ENCODE data around the gene ITPA.

The ITPA gene

DNA sequence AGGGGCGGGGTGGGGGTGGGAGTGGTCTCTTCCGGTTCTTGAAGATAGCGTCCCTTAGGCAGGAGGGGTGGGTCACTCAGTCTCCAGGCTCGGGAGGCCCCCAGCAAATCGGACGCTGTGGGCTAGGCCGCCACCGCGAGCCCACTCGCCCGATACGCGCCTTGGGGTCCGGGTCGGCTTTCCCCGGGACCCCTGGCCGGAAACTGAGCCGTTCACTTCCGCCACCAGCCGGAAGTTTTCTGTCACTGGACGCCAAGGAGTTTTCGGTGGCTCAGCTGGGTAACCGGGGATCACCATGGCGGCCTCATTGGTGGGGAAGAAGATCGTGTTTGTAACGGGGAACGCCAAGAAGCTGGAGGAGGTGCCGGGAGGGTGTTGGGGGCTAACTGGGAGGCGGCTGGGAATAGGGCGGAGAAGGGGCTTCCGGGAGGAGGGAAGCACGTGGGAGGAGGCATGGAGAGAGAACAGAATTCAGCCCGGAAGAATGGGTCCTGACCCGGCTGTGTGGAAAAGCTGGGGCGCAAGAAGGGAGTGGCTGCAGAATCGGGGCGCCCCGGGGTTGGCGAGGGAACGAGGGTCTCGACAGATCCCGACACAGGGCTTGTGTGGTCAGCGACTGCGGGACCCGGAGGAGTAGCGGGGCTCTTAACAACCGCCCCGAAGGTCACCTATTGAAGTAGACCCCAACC lies at the start of gene ITPA:
Gene ITPA (plus strand): TSS at position 242 of the 689 bp plus-strand sequence. CDS start 54 bp downstream, at position 296.
- peak; percentile 86 for DNase-seq

DNA sequence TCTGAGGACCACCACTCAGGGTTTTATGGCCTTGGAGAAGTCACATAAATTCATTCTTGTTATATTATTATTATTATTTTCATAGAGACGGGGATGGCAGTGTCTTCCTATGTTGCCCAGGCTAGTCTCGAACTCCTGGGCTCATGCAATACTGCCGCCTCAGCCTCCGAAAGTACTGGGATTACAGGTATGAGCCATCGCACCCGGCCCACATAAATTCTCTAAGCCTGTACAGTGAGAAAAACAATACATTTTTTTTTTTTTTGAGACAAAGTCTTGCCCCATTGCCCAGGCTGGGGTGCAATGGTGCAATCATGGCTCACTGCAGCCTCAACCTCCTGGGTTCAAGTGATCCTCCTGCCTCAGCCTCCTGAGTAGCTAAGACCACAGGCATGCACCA lies 48.9 kb upstream of the ITPA start:
- DNase-seq, result no peak

DNA sequence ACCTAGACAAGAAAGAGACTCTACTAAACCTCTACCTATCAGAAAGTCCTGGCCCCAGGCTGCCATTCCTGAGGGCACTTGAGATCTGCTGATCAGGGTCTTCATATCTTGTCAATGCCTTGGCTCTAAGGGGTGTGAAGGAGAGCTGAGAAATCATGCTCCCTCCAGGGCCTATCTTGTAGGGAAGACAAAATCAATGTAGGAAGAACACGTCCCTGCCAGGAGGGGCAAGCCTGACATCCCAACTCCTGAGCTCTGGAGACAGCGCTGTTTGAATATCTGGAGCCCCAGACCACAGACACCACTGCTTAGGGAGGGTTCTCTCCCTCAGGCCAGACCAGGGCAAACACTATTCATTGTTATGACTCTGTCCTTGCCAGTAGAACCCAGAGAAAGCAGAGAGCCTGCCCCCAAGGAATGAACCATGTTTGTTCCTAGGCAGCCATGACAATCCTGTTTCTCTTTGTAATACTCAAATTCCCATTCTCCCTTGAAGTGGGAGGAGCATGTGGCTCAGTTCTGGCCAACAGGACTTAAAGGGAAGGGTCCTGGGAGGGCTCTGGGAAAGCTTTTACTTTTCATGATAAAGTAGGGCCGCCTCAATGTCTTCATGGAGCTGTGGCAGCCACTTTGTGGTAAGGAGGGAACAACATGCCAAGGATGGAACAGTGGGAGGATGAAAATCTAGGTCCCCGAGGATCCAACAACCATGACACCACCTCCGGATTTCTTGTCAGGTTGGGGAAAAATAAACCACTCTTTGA lies 47.8 kb upstream of the ITPA start:
- DNase-seq, result no peak

DNA sequence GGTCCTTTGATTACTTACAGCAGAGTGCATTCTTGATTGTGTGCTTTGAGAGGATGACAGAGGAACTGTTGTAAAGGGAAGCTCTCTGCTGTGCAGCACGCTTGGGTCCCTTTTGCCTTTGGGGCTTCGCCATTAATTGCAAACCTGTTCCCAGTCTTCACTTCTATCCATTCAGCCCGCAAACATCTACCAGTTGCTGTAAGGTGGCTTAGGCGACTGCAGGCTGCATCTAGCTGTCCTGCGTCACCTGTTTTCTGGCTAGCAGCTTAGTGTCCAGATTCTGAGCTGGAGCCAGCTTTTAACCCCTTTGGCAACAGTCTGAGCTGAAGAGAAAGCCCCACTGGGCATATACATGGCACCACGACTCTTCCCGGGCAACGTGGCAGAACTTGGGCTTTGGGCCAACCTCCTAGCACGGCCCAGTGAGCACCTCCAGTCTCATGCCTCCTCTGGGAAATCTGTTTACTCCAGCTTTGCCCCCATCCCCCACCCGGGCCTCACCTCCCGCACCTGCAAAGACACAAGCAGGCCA lies 47.2 kb upstream of the ITPA start:
- no peak for DNase-seq

DNA sequence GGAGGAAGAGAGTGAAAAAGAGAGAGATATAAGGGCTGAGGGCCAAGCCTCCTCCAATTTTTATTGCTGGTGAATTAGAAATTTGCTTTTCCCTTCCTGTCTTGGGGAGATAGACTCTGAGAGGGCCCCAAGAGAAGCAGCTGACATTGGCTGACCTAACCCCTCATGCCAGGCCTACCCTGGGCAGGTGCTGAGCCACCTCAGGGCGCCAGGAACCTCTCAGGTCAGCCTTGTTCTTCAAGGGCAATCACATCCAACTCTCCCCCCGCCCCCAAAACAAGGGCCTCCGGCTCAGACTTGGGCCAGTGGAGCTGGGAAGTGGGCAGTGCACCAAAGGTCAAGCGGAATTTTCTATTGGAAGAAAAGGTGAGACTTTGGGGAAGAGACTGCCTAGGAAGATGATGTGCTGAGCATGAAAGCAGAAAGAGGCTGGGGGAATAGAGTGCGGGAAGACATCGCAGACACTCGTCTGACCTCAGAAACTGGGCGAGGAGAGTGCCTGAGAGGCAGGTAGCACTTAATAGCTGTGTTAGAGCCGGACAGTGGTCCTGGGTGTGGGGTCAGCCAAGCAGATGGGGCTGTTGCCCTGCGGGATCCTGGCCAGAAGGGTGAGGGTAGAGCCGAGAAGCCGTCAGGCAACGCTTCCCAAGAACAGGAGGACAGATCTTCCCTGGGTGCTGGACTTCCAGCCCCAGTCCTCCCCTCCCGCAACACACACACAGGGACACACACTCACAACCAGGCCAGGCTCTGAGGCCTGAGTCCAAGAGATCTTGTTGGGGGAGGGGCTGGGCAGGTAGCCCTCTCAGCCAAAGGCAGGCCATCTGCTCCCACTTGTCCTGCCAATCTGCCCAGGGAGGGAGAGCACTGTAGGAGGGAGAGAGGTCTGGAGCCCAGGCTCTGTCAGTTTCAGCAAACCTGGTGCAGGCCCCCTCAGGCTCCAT lies 45.9 kb upstream of the ITPA start:
- DNase-seq, result no peak

DNA sequence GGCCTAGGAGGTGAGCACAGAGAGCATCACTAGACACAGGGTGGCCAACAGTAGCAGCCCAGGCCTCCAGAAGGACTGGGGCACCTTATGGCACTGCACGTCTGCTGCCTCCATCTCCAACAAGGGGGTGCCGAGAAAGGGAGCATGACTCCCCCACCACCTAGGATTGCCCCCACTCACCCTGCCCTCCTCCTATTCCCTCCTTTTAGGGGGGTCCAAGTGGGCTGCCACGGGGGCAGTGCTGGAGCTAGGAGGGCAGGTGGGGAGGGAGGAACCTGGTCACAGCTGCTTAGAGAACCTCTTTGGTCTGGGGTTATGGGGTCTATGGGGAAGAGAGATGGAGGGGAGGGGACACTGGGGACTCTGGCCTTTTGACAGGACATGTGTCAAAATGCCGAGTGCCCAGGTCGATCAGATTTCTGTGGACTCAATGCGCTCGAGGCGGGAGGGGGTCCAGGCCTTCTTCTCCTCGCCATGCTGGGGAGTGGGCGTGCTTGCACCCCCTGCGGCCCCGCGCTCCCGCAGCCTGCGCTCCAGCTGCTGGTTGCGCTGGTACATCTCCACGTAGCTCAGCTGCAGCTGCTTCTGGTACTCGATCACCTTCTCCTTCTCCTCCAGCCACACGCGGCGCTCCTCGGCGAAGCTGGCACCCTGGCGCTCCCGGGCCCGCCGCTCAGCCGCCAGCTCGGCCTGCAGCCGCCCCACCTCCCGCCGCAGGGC lies 45.1 kb upstream of the ITPA start:
- no peak for DNase-seq

DNA sequence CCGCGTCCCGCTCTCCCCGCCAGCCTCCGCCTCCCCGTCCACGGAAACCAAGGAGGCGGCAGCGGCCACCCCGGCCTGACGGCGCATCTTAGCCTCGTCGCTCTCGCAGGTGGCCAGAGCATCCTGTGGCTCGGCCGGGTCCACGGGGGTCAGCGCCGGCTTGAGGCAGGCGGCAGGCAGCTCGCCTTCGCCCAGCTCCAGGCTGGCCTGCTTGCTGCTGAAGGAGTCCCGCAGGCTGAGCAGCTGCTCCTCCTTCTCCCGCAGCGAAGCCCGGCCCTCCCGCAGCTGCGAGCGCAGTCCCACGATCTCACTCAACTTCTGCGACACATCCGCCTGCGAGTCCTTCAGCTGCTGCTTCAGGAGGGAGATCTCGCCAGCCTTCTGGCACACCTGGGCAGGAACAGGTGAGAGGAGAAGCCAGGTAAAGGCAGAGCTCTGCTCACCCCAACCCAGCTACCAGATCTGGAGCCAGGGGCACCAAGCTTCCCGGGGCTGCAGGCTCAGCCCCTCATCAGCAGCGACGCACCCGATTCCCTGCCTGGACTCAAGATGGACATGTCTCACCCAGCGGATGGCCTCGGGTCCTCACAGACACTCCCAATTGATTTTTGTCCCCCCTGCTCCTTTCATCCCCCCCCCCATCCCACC lies 44.4 kb upstream of the ITPA start:
- no peak for DNase-seq

DNA sequence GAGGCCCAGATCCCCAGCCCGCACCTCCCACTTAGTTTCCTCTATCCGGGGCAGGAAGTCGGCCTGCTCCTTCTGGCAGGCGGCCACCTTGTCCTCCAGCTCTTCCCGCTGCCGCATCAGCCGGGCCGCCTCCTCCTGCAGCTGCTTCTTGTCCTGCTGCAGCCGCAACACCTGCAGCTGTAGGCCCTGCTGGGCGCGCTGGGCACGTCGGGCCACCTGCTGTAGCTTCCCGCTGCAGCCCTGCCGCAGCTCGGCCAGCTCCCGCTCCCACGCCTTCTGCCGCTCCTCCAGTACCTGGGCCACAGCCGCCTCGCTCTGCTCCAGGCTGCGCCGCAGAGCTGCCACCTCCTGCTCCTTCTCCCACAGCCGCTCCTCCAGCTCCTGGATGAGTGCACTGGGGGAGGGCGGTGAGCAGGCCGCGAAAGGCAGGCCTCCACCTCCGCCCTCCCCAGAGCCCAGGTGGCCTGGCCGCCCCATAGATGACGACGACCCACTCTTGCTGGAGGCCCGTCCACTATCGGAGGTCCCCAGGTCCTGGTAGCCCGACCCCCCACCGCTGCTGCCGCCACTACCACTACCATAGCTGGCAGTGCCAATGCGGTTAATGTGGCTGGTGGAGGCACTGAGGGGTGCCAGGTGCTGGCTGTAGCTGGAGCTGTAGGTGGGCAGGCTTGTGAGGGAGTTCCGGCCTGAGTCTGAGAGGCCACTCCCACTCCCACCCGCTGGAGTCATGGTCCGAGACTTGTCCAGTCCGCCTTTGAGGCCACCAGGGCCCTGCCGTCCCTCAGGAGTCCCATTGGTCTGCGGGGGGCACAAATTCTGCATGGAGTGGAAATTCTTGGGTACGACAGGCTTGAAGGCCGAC lies 43.6 kb upstream of the ITPA start:
- DNase-seq, result peak; percentile 42

DNA sequence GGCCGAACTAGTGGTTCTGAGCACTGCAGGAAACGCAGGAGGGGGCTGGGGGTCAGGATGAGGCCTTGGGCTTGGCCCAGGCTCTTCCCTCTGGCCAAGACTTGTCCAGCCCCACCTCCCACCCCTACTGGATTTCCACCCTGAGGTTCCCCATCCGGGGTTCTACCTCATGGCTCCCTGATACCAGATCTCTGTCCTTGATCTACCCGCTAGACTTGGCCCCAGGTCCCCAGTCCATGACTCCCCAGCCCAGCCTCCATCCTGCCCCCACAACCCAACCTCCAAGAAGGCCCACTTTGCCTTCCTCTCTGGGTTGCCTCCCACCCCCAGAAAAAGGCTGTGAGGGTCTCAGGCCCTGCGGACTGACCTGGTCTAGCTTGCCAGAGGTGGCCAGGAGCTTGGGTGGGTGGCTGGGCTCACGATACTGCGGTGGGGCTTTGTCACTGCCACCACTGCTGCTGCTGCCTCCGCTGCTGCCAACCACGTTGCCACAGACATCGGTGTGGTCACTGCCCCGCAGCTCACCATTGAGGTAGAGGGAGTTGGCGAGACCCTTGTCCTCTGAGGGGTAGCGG lies 42.9 kb upstream of the ITPA start:
- DNase-seq, result no peak

DNA sequence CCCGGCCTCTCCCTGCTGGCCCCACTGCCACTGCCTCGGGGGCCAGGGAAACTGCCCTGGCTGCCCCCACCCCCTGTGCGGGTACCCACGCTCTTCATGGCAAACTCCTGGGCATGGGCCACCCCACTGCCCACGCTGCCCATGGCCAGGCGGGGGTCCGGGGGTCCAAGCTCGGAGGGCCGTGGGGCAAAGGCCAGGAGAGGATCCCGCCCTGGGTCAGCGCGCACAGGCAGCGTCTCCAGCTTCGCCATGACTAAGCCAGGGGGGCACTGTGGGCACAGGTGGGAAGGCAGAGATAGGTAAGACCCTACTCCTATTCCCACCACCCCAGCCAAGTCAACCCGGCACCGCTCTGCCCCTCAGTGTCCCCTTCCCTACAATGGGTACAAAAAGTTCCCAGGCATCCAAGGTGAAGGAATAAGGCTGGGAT lies 42.4 kb upstream of the ITPA start:
- DNase-seq, result no peak

DNA sequence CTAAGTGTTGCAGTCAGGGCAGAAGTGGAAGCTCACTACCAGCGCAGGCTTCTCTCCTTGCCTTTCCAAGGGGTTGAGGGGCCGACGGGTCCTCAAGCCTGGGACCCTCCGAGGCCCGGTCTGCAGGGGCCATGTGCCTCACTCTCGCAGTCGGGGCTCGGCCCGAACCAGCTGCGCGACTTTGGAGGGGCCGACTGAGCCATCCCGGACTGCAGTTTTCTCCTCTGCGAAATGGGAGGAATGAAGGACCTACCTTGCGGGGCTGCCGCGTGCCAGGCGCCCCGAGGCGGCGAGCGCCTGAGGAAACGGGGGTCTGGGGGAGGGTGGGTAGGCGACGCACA lies 41.6 kb upstream of the ITPA start:
- no peak for DNase-seq

DNA sequence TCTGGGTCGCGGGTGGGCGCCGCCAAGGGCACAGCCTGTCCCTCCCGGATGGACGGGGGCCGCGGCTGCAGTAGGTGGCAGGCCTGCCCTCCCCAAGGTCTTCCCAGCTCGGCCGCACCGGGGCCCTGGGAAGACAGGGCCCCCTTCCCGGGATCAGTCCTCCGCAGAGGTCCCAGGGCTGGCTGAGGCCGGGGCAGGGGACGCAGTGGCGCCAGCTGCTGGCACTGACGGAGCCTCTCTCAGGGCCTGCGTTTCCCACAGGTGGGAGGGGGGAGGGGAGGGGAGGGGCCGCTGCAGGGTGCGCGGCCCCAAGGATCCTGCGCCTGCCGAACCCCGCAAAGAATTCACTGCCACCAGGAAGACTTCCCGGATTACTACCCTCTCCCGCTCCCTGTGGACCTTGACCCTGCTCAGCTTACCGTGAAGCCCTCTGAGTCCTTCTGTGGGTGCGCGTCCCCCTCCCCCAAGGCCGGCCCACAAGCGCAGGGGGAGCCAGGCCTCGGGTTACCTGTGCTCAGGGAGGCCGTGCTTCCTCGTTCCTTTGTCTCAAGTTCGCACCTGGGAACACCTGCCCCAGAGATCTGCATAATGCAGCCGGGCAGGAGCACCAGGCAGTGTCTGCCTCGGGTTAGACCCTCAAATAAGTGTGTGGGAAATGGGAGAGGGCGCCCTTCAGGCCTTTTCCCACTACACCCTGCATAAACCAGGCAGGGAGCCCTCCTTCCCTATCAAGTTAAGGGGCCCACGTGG lies 41.0 kb upstream of the ITPA start:
- DNase-seq, result peak; percentile 26

DNA sequence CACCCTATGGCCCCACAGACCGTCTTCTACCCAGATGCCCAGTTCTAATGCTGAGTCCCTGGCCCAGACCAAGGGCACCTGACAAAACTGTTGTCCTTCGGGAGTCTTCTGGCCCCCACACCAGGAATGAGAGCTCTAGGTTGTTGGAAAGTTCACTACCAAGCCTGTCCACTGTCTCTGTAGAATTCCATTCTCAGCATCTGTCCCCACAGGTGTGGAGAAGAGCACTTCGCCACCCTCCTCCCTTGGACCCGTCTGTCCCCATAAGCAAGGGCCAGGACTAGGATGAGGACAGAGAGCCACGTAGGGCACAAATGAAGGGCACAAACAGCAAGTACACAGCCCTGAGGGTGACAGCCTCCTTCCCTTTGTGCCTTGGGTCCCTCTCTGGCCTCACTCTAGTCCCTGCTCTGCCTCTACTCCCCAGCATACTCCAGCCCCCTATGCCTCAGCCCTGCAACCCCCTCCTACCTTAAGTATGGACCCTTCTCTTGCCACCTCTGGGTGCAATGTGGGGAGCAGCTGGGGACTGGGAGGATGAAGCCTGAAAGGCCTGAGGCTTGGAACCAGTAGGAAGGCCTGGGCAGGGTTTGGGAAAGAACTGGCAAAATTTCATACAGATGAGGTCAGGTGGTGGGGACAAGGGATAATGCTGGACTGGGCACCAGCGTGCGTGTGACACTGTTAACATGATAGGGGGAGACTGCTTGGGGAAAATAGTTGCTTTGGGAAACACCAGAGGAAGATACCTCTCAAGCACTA lies 40.3 kb upstream of the ITPA start:
- no peak for DNase-seq

DNA sequence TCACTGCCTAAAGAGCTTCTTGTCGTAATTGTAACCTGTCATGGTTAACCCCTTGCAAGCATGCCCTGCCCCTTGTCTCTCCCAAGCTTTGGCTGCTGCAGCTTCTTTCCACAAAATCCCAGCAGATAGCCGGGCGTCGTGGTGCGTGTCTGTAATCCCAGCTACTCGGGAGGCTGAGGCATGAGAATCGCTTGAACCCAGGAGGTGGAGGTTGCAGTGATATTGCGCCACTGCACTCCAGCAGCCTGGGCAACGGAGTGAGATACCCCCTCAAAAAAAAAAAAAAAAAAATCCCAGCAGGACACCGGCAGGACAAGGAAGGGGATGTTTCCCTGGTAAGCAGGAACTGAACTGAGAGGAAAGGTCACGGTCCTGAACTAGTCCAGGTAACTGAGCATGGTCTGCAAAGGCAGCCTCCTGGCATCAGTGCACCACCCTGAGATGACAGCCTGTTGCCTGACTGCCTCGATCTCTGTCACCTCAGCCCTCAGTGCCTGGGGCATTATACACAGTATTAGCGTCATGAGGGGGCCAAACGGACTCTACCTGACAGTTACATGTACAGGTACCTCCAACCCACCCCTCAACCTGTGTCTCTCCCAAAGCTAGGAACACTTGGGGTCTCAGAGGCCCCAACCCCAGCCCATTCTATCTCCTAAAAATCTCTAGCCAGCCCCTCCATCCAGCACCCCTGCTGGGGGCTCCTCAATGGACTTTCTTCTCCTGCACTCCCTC lies 37.7 kb upstream of the ITPA start:
- DNase-seq, result no peak

DNA sequence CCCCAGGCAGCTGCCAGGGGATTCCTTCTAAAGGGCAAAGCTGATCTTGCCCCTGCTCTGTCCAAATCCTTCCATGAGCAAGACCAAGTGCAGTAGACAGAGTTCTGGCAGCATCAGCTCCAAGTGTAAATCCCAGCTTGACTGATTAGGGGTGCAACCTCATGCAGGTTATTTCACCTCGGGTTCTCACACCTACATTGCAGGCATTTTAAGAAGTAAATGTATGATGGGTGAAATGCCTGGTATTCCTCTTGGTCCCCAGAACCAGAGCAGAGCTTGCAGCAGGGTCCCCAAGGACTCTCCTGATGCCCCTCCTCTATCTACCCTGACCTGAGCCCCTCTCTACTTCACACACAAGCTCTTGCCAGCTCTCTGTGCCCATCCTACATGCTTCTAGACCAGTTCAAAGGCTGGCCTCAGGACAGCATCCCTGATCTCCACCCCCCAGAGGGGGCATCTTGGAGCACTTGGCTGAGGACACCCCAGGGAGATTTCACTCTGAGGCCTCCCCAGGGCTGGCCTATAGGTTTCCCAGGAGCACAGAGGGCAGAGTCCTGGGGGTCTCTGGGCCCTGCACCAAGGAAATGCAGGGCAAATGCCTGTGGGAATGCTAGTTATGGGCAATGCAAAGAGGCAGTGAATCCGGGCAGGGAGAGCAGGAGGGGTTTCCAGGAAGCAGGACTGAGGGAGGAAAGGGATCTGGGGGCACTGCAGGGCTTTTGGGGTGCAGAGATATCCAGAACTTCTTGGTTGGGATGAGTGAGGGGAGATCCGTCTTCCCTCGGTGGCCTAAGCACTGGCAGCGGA lies 37.0 kb upstream of the ITPA start:
- DNase-seq, result no peak

DNA sequence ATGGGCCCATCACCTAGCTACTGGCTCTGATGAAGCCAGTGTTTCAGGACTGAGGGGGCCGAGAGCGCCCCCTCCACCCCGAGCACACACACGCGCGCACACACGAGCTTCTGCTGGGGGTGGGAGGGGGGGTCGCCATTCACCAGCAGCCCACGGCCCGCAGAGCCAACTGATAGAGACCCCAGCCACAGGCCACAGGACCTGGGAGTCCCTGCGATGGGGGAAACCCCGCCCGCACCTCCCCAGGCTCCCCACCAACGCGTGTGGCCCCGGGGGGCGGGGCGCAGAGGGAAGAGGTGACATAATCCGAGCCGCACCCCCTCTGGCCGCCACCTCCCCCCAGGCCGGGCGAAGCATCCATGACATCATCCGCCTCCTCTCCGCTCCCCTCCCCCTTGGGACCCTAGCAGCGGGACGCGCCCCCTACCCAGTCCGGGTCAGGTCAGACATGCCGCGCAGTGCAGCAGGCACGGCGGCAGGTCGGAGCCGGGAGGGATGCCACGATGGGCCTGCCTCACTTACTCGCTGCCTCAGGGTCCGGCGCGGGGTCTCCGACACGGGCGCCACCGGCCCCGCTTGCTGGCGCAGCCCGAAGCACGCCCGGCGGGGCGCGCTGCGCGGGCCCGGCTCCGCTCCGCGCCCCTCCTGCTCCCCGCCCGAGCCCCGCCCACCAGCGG lies 36.2 kb upstream of the ITPA start, which contains the start of gene LZTS3:
Gene LZTS3 (minus strand): TSS at position 617 of the 677 bp plus-strand sequence. CDS start 6,386 bp downstream, outside the sequence.
- peak; percentile 83 for DNase-seq

All from hematopoietic multipotent progenitor cell treated with erythropoietin and hydrocortisone succinate and interleukin-3 and kit ligand, for 4 days (in vitro differentiated cells).